B cell (primary cell): ENCODE measurements around the gene ZNF784. TPM values are rescaled to one million over a fixed set of nuclear protein-coding genes. Genes with fewer than 3 reads are reported as not detected.

Experiments used
- ATAC-seq: fragments of 200-7000 bp; cut with Tn5 transposase; one replicate; pipeline ENCODE4 v1.10.0; 2021; ENCODE audit warnings: low read depth, mild to moderate bottlenecking, moderate number of reproducible peaks, moderate library complexity
- CTCF ChIA-PET: fragments of 350-600 bp; sonication (Branson Sonifier 250); formaldehyde crosslinking; loops from one replicate; lab custom pipeline; 2021; ENCODE audit warnings: antibody characterized with exemption, inconsistent platforms; lab: Charles Lee
- POLR2A ChIA-PET: fragments of 350-600 bp; sonication (Branson Sonifier 250); formaldehyde crosslinking; loops from one replicate; lab custom pipeline; 2021; ENCODE audit warnings: antibody characterized with exemption; lab: Charles Lee
- DNase-seq: peaks from one replicate; pipeline ENCODE4 v3.0.0; 2013
- H2AFZ ChIP-seq: 2 replicates; pipeline ENCODE4 v1.6.1; 2012; ENCODE audit warnings: mild to moderate bottlenecking, low read depth, low read length; ENCODE audit not compliant: insufficient read depth, poor library complexity, severe bottlenecking
- H3K27ac ChIP-seq, 2 donors: 1 replicate in 1 of 2; 2 replicates in 1 of 2; pipeline ENCODE4 v1.5.1; 2012 to 2013; ENCODE audit warnings: low read length in 2 of 2, mild to moderate bottlenecking in 2 of 2, moderate library complexity in 1 of 2
- H3K27me3 ChIP-seq, 4 experiments: fragments of 200-600 bp in 1 of 4; sonication (generic) in 1 of 4; replicated peaks in 1 of 4; 1 replicate in 2 of 4; 2 replicates in 2 of 4; pipeline versions ENCODE4 v1.6.1 to v1.7.0; 2013 to 2016; ENCODE audit warnings: low read length in 3 of 4, mild to moderate bottlenecking in 2 of 4, mixed read lengths in 1 of 4, moderate library complexity in 1 of 4; ENCODE audit not compliant: insufficient read depth in 4 of 4, control insufficient read depth in 3 of 4; ENCODE audit errors: control extremely low read depth in 1 of 4
- H3K36me3 ChIP-seq, 2 experiments: replicated peaks in 1 of 2; 1 replicate in 1 of 2; 2 replicates in 1 of 2; pipeline versions ENCODE4 v1.6.1 to v1.7.1; 2013; ENCODE audit warnings: low read length in 1 of 2; ENCODE audit not compliant: insufficient read depth in 2 of 2, control insufficient read depth in 1 of 2; ENCODE audit errors: control extremely low read depth in 1 of 2, extremely low read depth in 1 of 2
- H3K4me1 ChIP-seq, 2 donors: fragments of 200-600 bp in 1 of 2; sonication (generic) in 1 of 2; 1 replicate in 1 of 2; 2 replicates in 1 of 2; pipeline versions ENCODE4 v1.5.1 to v1.6.1; 2013 to 2017; ENCODE audit warnings: low read length in 2 of 2; ENCODE audit not compliant: control insufficient read depth in 2 of 2, insufficient read depth in 2 of 2
- H3K4me2 ChIP-seq: replicated peaks from 2 replicates; pipeline ENCODE3; 2012; ENCODE audit warnings: mild to moderate bottlenecking, low read depth, low read length; ENCODE audit not compliant: poor library complexity, severe bottlenecking
- H3K4me3 ChIP-seq, 5 experiments: fragments of 200-600 bp in 1 of 5; sonication (generic) in 1 of 5; 1 replicate in 3 of 5; 2 replicates in 2 of 5; pipeline versions ENCODE4 v1.5.1 to v1.7.0; 2011 to 2016; ENCODE audit warnings: low read length in 4 of 5, mild to moderate bottlenecking in 4 of 5, low read depth in 2 of 5, control low read depth in 1 of 5, moderate library complexity in 1 of 5; ENCODE audit not compliant: insufficient read depth in 1 of 5; ENCODE audit errors: control extremely low read depth in 1 of 5, extremely low read depth in 1 of 5
- H3K79me2 ChIP-seq: fragments of 200-600 bp; sonication (generic); one replicate; pipeline ENCODE4 v1.6.0; 2016; ENCODE audit warnings: low read length; ENCODE audit not compliant: control insufficient read depth, insufficient read depth
- H3K9ac ChIP-seq: fragments of 200-600 bp; sonication (generic); 2 replicates; pipeline ENCODE4 v1.6.1; 2017; ENCODE audit warnings: mild to moderate bottlenecking, low read length, moderate library complexity
- H3K9me3 ChIP-seq, 3 donors: one replicate each; pipeline versions ENCODE4 v1.6.1 to v1.7.1; 2013; ENCODE audit warnings: low read length in 2 of 3; ENCODE audit not compliant: control insufficient read depth in 2 of 3, insufficient read depth in 1 of 3; ENCODE audit errors: control extremely low read depth in 1 of 3
- H4K20me1 ChIP-seq: 2 replicates; pipeline ENCODE4 v1.6.0; 2012; ENCODE audit warnings: mild to moderate bottlenecking, low read length; ENCODE audit not compliant: insufficient read depth, control insufficient read depth, poor library complexity, severe bottlenecking
- H3K27ac Mint-ChIP-seq: one replicate; pipeline ENCODE4 v1.8.0; 2021; ENCODE audit warnings: mixed read lengths
- H3K27me3 Mint-ChIP-seq: one replicate; pipeline ENCODE4 v1.8.0; 2021; ENCODE audit warnings: mixed read lengths
- H3K4me1 Mint-ChIP-seq: one replicate; pipeline ENCODE4 v1.8.0; 2021; ENCODE audit warnings: mixed read lengths
- H3K4me3 Mint-ChIP-seq: one replicate; pipeline ENCODE4 v1.8.0; 2021; ENCODE audit warnings: mixed read lengths
- H3K9me3 Mint-ChIP-seq: one replicate; pipeline ENCODE4 v1.8.0; 2022; ENCODE audit warnings: mixed read lengths; ENCODE audit not compliant: insufficient read depth
- EZH2 ChIP-seq: IDR thresholded peaks from 2 replicates; pipeline ENCODE4 v1.6.1; 2012; ENCODE audit warnings: borderline replicate concordance, low read depth, mild to moderate bottlenecking, moderate library complexity, low read length; ENCODE audit not compliant: insufficient read depth, poor library complexity, severe bottlenecking
- WGBS: methylation state at CpG from one replicate; pipeline ENCODE4 v1.1.5; 2013; ENCODE audit warnings: missing lambda C conversion rate; ENCODE audit not compliant: insufficient coverage; 5-methylcytosine and 5-hydroxymethylcytosine counted together
- intact Hi-C: fragments of 100-400 bp; cut with micrococcal nuclease; formaldehyde crosslinking; loops from one replicate; pipeline ENCODE4 v1.10.0; 2022
- polyA plus RNA-seq: library from polyadenylated mRNA; depleted of rRNA; stranded (reverse); fragments of >200 nt; gene quantifications from 2 replicates; pipeline ENCODE4 v1.2.3, GENCODE V29; 2012
- total RNA-seq, 2 donors: library from RNA; stranded (reverse); fragments of 120-200 nt in 1 of 2; gene quantifications; 1 replicate in 1 of 2; 2 replicates in 1 of 2; pipeline versions ENCODE4 v1.2.3 to v1.2.4, GENCODE V29; 2013 to 2022
- TF ChIP-seq, protein P1 (sequence below): fragments of 200-600 bp; IDR thresholded peaks from one replicate; pipeline ENCODE4 v1.8.0; 2022; ENCODE audit warnings: antibody characterized with exemption, mild to moderate bottlenecking

The ZNF784 gene
- total and polyA plus RNA-seq, 2 donors (not counting 1 experiment from before 2014, with no cell fraction given), result 9.2 to 9.7 TPM

DNA sequence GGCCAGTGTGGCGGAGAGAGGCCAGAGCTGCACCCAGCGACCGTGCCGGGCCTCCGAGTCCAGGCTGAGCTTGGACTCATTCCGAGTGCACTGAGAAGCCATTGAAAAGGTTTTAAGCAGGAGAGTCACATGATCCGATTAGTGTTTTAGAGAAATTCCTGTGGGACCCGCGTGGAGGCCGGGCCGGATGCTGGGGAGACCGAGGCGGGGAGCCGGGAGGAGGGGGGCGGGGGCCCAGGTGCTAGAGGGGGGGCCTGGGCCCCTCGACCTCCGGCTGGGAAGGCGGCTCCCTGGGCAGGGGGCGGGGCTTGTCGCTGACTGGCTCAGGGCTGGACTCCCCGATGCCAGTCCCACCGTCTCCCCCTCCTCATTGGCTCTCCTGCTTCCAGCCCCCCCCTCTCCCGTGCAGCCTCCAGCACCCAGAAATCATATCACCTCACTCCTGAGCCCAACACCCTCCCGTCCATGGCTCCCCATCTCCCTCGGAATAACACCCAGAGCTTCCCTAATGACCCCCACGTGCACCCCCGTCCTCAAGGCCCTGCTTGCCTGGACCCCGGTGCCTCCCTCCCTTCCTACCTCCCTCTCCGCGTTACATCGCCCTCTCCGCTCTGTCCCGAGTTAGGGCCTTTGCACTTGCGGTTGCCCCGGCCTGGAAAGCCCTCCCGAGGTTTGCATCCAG lies 38.6 kb downstream of the ZNF784 start:
- POLR2A ChIA-PET, result interaction anchor here (0.6 to 0.7 kb wide), 3 partner anchors 20 to 1393 kb away, joined by 3 to 5 read pairs (median 3); no protein-coding TSS in a partner anchor

More for the DNA sequence above, 38.6 kb downstream of the ZNF784 start:
- Histone ChIP-seq H3K4me3 (peak overlapping the region in 4 of 5 experiments; percentile 36 to 68 (median 48)), H3K36me3 (no peaks in the 10 kb centered on the region), H3K9me3 (no peaks in the 10 kb centered on the region), H3K4me1 (peaks cover 35 to 38% of the 10 kb centered on the region in 2 donors), H3K9ac (peak overlapping the region; percentile 63), H4K20me1 (no peaks in the 10 kb centered on the region), H3K27ac (peak overlapping the region in 1 of 2 donors; percentile 36), H3K27me3 (no peaks in the 10 kb centered on the region), H3K4me2 (peak overlapping the region; percentile 79), H3K79me2 (no peaks in the 10 kb centered on the region), H2AFZ (peak overlapping the region; percentile 92)
- peaks cover 39% of the 10 kb centered on the region for H3K4me1 Mint-ChIP-seq
- WGBS, result 2% methylated on average over 29 of the region's 36 CpGs
- ATAC-seq (peak; percentile 57), DNase-seq (peak; percentile 56)
- intact Hi-C loops, result loop anchor here (2.0 kb wide), 1 partner anchor 19 kb away; the partner anchor contains the start of gene ZNF865
- peak overlapping the region; percentile 70 for H3K27ac Mint-ChIP-seq
- TF ChIP-seq, protein P1, sequence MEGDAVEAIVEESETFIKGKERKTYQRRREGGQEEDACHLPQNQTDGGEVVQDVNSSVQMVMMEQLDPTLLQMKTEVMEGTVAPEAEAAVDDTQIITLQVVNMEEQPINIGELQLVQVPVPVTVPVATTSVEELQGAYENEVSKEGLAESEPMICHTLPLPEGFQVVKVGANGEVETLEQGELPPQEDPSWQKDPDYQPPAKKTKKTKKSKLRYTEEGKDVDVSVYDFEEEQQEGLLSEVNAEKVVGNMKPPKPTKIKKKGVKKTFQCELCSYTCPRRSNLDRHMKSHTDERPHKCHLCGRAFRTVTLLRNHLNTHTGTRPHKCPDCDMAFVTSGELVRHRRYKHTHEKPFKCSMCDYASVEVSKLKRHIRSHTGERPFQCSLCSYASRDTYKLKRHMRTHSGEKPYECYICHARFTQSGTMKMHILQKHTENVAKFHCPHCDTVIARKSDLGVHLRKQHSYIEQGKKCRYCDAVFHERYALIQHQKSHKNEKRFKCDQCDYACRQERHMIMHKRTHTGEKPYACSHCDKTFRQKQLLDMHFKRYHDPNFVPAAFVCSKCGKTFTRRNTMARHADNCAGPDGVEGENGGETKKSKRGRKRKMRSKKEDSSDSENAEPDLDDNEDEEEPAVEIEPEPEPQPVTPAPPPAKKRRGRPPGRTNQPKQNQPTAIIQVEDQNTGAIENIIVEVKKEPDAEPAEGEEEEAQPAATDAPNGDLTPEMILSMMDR, result no peak
- no peak for TF ChIP-seq EZH2
- peak overlapping the region; percentile 78 for H3K4me3 Mint-ChIP-seq
- CTCF ChIA-PET, result interaction anchor here (0.6 to 2.2 kb wide), 2 partner anchors 21 to 60 kb away, joined by 3 to 8 read pairs; no protein-coding TSS in a partner anchor
- no peaks in the 10 kb centered on the region for H3K9me3 Mint-ChIP-seq
- H3K27me3 Mint-ChIP-seq, result no peaks in the 10 kb centered on the region
